Large intestine (tissue), 3 donors: Measurements from ENCODE around the gene PTPRN2. TPM values are rescaled to one million over a fixed set of nuclear protein-coding genes. Genes with fewer than 3 reads are reported as not detected.
"Not testable (repeated sequence)": the region's sequence is repeated elsewhere in the genome, so short reads cannot be mapped to it uniquely, and the experiment has no call there.

Experiments
- DNase-seq, 2 donors: peaks; one replicate each; pipeline versions ENCODE4 v3.0.0 to v3.0.0-alpha.2; 2013
- H3K27ac ChIP-seq: one replicate; pipeline ENCODE4 v1.5.1; 2013; ENCODE audit warnings: low read length
- H3K27me3 ChIP-seq: 2 replicates; pipeline ENCODE4 v1.6.1; 2013; ENCODE audit warnings: low read length; ENCODE audit not compliant: control insufficient read depth, insufficient read depth
- H3K36me3 ChIP-seq: 2 replicates; pipeline ENCODE4 v1.6.1; 2013; ENCODE audit warnings: low read length; ENCODE audit not compliant: control insufficient read depth, insufficient read depth
- H3K4me1 ChIP-seq: one replicate; pipeline ENCODE4 v1.6.1; 2013; ENCODE audit warnings: low read length; ENCODE audit not compliant: control insufficient read depth, insufficient read depth
- H3K4me3 ChIP-seq: one replicate; pipeline ENCODE4 v1.5.1; 2013; ENCODE audit warnings: low read length
- H3K9me3 ChIP-seq: one replicate; pipeline ENCODE4 v1.6.1; 2013; ENCODE audit warnings: mild to moderate bottlenecking, low read depth, low read length, moderate library complexity; ENCODE audit not compliant: control insufficient read depth
- WGBS: methylation state at CpG from one replicate; pipeline ENCODE4 v1.1.5; 2013; ENCODE audit warnings: low lambda C conversion rate; ENCODE audit not compliant: insufficient coverage; 5-methylcytosine and 5-hydroxymethylcytosine counted together
- polyA plus RNA-seq: library from polyadenylated mRNA; unstranded; fragments of 120-200 nt; gene quantifications from one replicate; pipeline ENCODE4 v1.2.1, GENCODE V29; 2013

Gene PTPRN2
- polyA plus RNA-seq, 1 donor = 13.4 TPM

DNA sequence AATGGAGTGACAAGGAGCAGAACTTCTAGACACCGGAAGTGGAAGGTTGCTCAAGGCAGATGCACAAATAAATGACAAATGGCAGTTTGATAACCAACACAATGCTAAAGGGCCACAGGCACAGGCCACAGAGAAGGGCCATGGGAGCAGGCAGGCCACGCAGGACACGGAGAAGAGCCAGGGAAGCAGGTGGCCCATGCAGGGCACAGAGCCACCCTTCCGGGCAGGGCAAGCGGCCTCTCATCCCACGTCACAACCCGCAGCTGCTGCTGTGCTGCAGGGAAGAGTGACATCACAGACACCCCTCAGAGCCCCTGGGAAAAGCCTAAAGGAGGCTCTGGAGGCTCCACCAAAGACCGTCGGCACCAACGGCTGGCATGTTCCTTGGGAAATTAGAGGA, 328.5 kb downstream of the PTPRN2 start:
- H3K27ac ChIP-seq = no peak overlapping the region
- H3K4me1 ChIP-seq = no peaks in the 10 kb centered on the region
- WGBS = no CpG with 5 or more reads among the region's 10 CpGs
- no peak overlapping the region for H3K4me3 ChIP-seq
- H3K27me3 ChIP-seq = no peaks in the 10 kb centered on the region
- DNase-seq = no peak
- H3K9me3 ChIP-seq = peaks cover 46% of the 10 kb centered on the region
- no peaks in the 10 kb centered on the region for H3K36me3 ChIP-seq

- Histone ChIP-seq H3K4me1 (no peaks in the 10 kb centered on the region), H3K9me3 (peaks cover 44% of the 10 kb centered on the region), H3K27ac (no peak overlapping the region), H3K27me3 (no peaks in the 10 kb centered on the region), H3K4me3 (no peak overlapping the region), H3K36me3 (no peaks in the 10 kb centered on the region)
- 100% methylated on average over 1 of the region's 22 CpGs for WGBS
- no peak for DNase-seq
Observed at GRCh38 chr7:158258411-158259130, 329.1 kb downstream of the PTPRN2 start.

- 96% methylated on average over 4 of the region's 33 CpGs for WGBS
- H3K27ac ChIP-seq = no peak overlapping the region
- no peaks in the 10 kb centered on the region for H3K4me1 ChIP-seq
- H3K27me3 ChIP-seq = no peaks in the 10 kb centered on the region
- no peaks in the 10 kb centered on the region for H3K36me3 ChIP-seq
- peaks cover 47% of the 10 kb centered on the region for H3K9me3 ChIP-seq
- DNase-seq = no peak
- no peak overlapping the region for H3K4me3 ChIP-seq
Observed at GRCh38 chr7:158257516-158258410, 329.9 kb downstream of the PTPRN2 start.

GRCh38 chr7:158257001-158257400, 330.6 kb downstream of the PTPRN2 start:
- Histone ChIP-seq H3K27ac (no peak overlapping the region), H3K4me1 (no peaks in the 10 kb centered on the region), H3K4me3 (no peak overlapping the region), H3K27me3 (no peaks in the 10 kb centered on the region), H3K9me3 (peaks cover 39% of the 10 kb centered on the region), H3K36me3 (no peaks in the 10 kb centered on the region)
- no peak for DNase-seq
- WGBS = no CpG with 5 or more reads among the region's 12 CpGs

DNA sequence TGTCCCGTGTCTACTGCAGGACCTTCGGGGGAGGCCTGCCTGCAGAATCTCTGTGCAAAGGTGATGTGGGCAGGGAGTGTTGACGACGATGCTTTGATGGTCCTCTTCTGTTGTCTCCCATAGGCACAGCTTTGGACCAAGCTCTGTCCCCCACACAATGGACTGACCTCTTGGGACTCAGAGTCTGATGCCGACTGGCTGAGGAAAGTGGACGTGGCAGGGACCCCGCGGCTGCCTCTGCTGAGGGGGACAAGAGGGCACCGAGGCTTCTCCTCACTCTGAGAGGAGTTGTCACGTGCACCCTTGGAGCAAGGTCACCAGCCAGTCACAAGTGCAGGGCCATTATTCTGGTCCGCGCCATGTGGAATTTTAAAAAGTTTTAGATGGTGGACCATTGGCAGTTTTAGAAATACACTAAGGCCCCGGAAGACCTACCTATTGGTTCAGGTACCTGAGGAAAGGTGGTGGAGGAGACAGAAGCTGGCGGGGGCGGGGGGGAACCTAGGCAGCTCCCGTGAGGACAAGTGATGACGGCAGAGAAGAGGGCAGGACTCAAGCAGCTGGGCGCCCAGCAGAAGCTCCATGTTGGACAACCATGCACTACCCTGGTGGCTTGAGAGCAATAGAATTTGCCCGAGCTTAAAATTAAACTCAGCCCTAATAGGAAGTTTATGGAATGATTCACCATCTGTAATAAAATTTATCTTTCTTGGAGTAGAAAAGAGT, 331.4 kb downstream of the PTPRN2 start:
- Histone ChIP-seq H3K36me3 (no peaks in the 10 kb centered on the region), H3K4me3 (no peak overlapping the region), H3K27me3 (no peaks in the 10 kb centered on the region), H3K27ac (no peak overlapping the region), H3K4me1 (no peaks in the 10 kb centered on the region), H3K9me3 (peaks cover 34% of the 10 kb centered on the region)
- no peak for DNase-seq
- WGBS = 100% methylated on average over 2 of the region's 19 CpGs

- Histone ChIP-seq H3K4me3 (no peak overlapping the region), H3K4me1 (no peaks in the 10 kb centered on the region), H3K36me3 (no peaks in the 10 kb centered on the region), H3K9me3 (peaks cover 27% of the 10 kb centered on the region), H3K27ac (no peak overlapping the region), H3K27me3 (no peaks in the 10 kb centered on the region)
- no peak for DNase-seq
- WGBS = no CpG with 5 or more reads among the region's 7 CpGs
Observed at GRCh38 chr7:158255558-158255957, 332.1 kb downstream of the PTPRN2 start.

- no peaks in the 10 kb centered on the region for H3K27me3 ChIP-seq
- WGBS = no CpG with 5 or more reads among the region's 11 CpGs
- no peak overlapping the region for H3K27ac ChIP-seq
- no peak overlapping the region for H3K4me3 ChIP-seq
- H3K9me3 ChIP-seq = peaks cover 26% of the 10 kb centered on the region
- no peaks in the 10 kb centered on the region for H3K36me3 ChIP-seq
- H3K4me1 ChIP-seq = no peaks in the 10 kb centered on the region
- DNase-seq = no peak
Observed at GRCh38 chr7:158255156-158255555, 332.5 kb downstream of the PTPRN2 start.

DNA sequence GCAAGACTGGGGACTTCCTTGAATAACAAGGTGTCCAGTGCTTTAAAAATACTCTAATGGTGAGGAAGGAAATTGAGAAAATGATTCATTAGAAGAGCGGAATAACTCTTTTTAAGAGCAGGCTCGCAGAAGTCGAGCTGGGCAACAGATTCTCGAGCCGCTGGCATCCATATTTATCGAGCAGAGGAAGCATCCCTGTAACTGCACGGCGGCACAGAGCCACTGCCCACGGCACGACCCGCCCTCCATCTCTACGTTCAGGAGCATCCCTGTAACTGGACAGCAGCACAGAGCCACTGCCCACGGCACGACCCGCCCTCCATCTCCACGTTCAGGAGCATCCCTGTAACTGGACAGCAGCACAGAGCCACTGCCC, 334.0 kb downstream of the PTPRN2 start:
- not testable (repeated sequence) for H3K27ac ChIP-seq, H3K27me3 ChIP-seq, H3K4me3 ChIP-seq, DNase-seq, H3K4me1 ChIP-seq, H3K36me3 ChIP-seq
- H3K9me3 ChIP-seq = peaks cover 31% of the 10 kb centered on the region
- no CpG with 5 or more reads among the region's 16 CpGs for WGBS

GRCh38 chr7:158252837-158253669, 334.6 kb downstream of the PTPRN2 start:
- Histone ChIP-seq H3K36me3 (no peaks in the 10 kb centered on the region), H3K9me3 (peaks cover 34% of the 10 kb centered on the region), H3K4me3 (no peak overlapping the region), H3K4me1 (no peaks in the 10 kb centered on the region), H3K27me3 (no peaks in the 10 kb centered on the region), H3K27ac (no peak overlapping the region)
- DNase-seq = no peak
- WGBS = 74% methylated on average over 6 of the region's 34 CpGs
